H9 (cell line): ENCODE results near the gene INSM2. TPM values are rescaled to one million over a fixed set of nuclear protein-coding genes. Genes with fewer than 3 reads are reported as not detected.

ENCODE experiments used
- DNase-seq: peaks from one replicate; pipeline ENCODE4 v3.0.0-alpha.2; 2017
- H2AFZ ChIP-seq: one replicate; pipeline ENCODE4 v1.6.1; 2013; ENCODE audit warnings: mild to moderate bottlenecking, low read length, control low read depth, moderate library complexity
- H2AK5ac ChIP-seq: 2 replicates; pipeline ENCODE4 v1.6.1; 2013; ENCODE audit warnings: low read length, control low read depth, mixed read lengths; ENCODE audit not compliant: insufficient read length
- H2BK120ac ChIP-seq: one replicate; pipeline ENCODE4 v1.6.1; 2013; ENCODE audit warnings: low read depth, mild to moderate bottlenecking, low read length, control low read depth, inconsistent platforms; ENCODE audit not compliant: poor library complexity, severe bottlenecking
- H2BK12ac ChIP-seq: 2 replicates; pipeline ENCODE4 v1.6.1; 2013; ENCODE audit warnings: low read length, control low read depth, mixed read lengths, low read depth; ENCODE audit not compliant: insufficient read length
- H2BK15ac ChIP-seq: 2 replicates; pipeline ENCODE4 v1.6.1; 2013; ENCODE audit warnings: low read depth, low read length, control low read depth
- H2BK20ac ChIP-seq: one replicate; pipeline ENCODE4 v1.6.1; 2013; ENCODE audit warnings: low read depth, mild to moderate bottlenecking, low read length, control low read depth, inconsistent platforms; ENCODE audit not compliant: poor library complexity, severe bottlenecking
- H2BK5ac ChIP-seq: 2 replicates; pipeline ENCODE4 v1.6.1; 2013; ENCODE audit warnings: low read length, control low read depth, mixed read lengths; ENCODE audit not compliant: insufficient read length
- H3K14ac ChIP-seq: 2 replicates; pipeline ENCODE4 v1.6.1; 2013; ENCODE audit warnings: low read length, control low read depth; ENCODE audit not compliant: insufficient read depth
- H3K18ac ChIP-seq: 2 replicates; pipeline ENCODE4 v1.6.1; 2013; ENCODE audit warnings: low read depth, mild to moderate bottlenecking, mixed read lengths, low read length, control low read depth; ENCODE audit not compliant: insufficient read length
- H3K23ac ChIP-seq: 2 replicates; pipeline ENCODE4 v1.6.1; 2013; ENCODE audit warnings: low read length, control low read depth, mixed read lengths, low read depth; ENCODE audit not compliant: insufficient read length
- H3K23me2 ChIP-seq: 2 replicates; pipeline ENCODE4 v1.6.1; 2013; ENCODE audit warnings: low read depth, mild to moderate bottlenecking, mixed read lengths, low read length, control low read depth; ENCODE audit not compliant: insufficient read length, poor library complexity, severe bottlenecking
- H3K27ac ChIP-seq: 2 replicates; pipeline ENCODE4 v1.5.1; 2013; ENCODE audit warnings: low read length, control low read depth, mixed read lengths, low read depth; ENCODE audit not compliant: insufficient read length
- H3K27me3 ChIP-seq: 2 replicates; pipeline ENCODE4 v1.6.1; 2013; ENCODE audit warnings: low read length, control low read depth, inconsistent platforms; ENCODE audit not compliant: insufficient read depth
- H3K4ac ChIP-seq: 2 replicates; pipeline ENCODE4 v1.6.1; 2013; ENCODE audit warnings: low read depth, mild to moderate bottlenecking, control low read depth, inconsistent platforms, low read length, moderate library complexity
- H3K4me1 ChIP-seq: 2 replicates; pipeline ENCODE4 v1.6.1; 2013; ENCODE audit warnings: low read length, control low read depth, inconsistent platforms; ENCODE audit not compliant: insufficient read depth
- H3K4me2 ChIP-seq: 2 replicates; pipeline ENCODE4 v1.6.1; 2013; ENCODE audit warnings: low read length, control low read depth, mixed read lengths; ENCODE audit not compliant: insufficient read length, insufficient read depth
- H3K56ac ChIP-seq: 2 replicates; pipeline ENCODE4 v1.6.1; 2013; ENCODE audit warnings: low read depth, mild to moderate bottlenecking, mixed read lengths, low read length, control low read depth; ENCODE audit not compliant: insufficient read length
- H3K79me1 ChIP-seq: 2 replicates; pipeline ENCODE4 v1.6.1; 2013; ENCODE audit warnings: low read depth, mild to moderate bottlenecking, moderate library complexity, low read length, control low read depth, inconsistent platforms; ENCODE audit not compliant: insufficient read depth, poor library complexity, severe bottlenecking
- H3K79me2 ChIP-seq: 2 replicates; pipeline ENCODE4 v1.6.1; 2013; ENCODE audit warnings: low read length, control low read depth, inconsistent platforms; ENCODE audit not compliant: insufficient read depth
- H3K9ac ChIP-seq: 2 replicates; pipeline ENCODE4 v1.6.1; 2013; ENCODE audit warnings: low read length, control low read depth, mixed read lengths; ENCODE audit not compliant: insufficient read length; ENCODE audit errors: extremely low read depth
- H3K9me3 ChIP-seq: one replicate; pipeline ENCODE4 v1.6.1; 2013; ENCODE audit warnings: low read depth, low read length, inconsistent platforms; ENCODE audit not compliant: control insufficient read depth
- H3T11ph ChIP-seq: one replicate; pipeline ENCODE4 v1.6.1; 2013; ENCODE audit warnings: mild to moderate bottlenecking, low read length, control low read depth, inconsistent platforms
- H4K20me1 ChIP-seq: one replicate; pipeline ENCODE4 v1.6.1; 2013; ENCODE audit not compliant: control insufficient read depth, insufficient read length, insufficient read depth
- H4K5ac ChIP-seq: 2 replicates; pipeline ENCODE4 v1.6.1; 2013; ENCODE audit warnings: low read depth, mild to moderate bottlenecking, mixed read lengths, low read length, control low read depth; ENCODE audit not compliant: insufficient read length
- H4K8ac ChIP-seq: replicated peaks from 2 replicates; pipeline ENCODE4 v1.6.1; 2013; ENCODE audit warnings: low read length, control low read depth, mixed read lengths, low read depth; ENCODE audit not compliant: insufficient read length
- H4K91ac ChIP-seq: 2 replicates; pipeline ENCODE4 v1.6.1; 2013; ENCODE audit warnings: low read depth, mild to moderate bottlenecking, moderate library complexity, mixed read lengths, low read length, control low read depth; ENCODE audit not compliant: insufficient read length
- H3K27ac Mint-ChIP-seq, 3 experiments: 2 replicates in 2 of 3; 3 replicates in 1 of 3; pipeline ENCODE4 v1.8.0; 2020 to 2021; ENCODE audit warnings: mixed read lengths in 3 of 3, mild to moderate bottlenecking in 1 of 3, moderate library complexity in 1 of 3
- H3K27me3 Mint-ChIP-seq: 2 replicates; pipeline ENCODE4 v1.8.0; 2021; ENCODE audit warnings: low read depth, mild to moderate bottlenecking, moderate library complexity, mixed read lengths
- H3K36me3 Mint-ChIP-seq, 3 experiments: 2 replicates in 2 of 3; 3 replicates in 1 of 3; pipeline ENCODE4 v1.8.0; 2020 to 2021; ENCODE audit warnings: low read depth in 3 of 3, mixed read lengths in 3 of 3; ENCODE audit not compliant: insufficient read depth in 1 of 3
- H3K4me1 Mint-ChIP-seq, 2 experiments: 2 replicates each; pipeline ENCODE4 v1.8.0; 2020; ENCODE audit warnings: mixed read lengths in 2 of 2
- H3K4me3 Mint-ChIP-seq, 2 experiments: 2 replicates in 1 of 2; 3 replicates in 1 of 2; pipeline ENCODE4 v1.8.0; 2020 to 2021; ENCODE audit warnings: mild to moderate bottlenecking in 2 of 2, mixed read lengths in 2 of 2, moderate library complexity in 1 of 2
- H3K9me3 Mint-ChIP-seq, 2 experiments: 2 replicates in 1 of 2; 3 replicates in 1 of 2; pipeline ENCODE4 v1.8.0; 2020; ENCODE audit warnings: mild to moderate bottlenecking in 2 of 2, mixed read lengths in 2 of 2, moderate library complexity in 1 of 2
- WGBS: extraction: QIAGEN DNeasy Blood & Tissue Kit; methylation state at CpG from one replicate; pipeline ENCODE4 v1.1.7; 2013; ENCODE audit warnings: missing lambda C conversion rate, low lambda C conversion rate, mixed read lengths; ENCODE audit not compliant: insufficient read length; ENCODE audit errors: extremely low coverage; 5-methylcytosine and 5-hydroxymethylcytosine counted together
- total RNA-seq: library from RNA; stranded (reverse); gene quantifications from 2 replicates; pipeline ENCODE4 v1.2.1, GENCODE V29; 2021
- TF ChIP-seq, protein P1 (sequence below): fragments of 200-600 bp; sonication (generic); conservative IDR thresholded peaks from 3 replicates; pipeline ENCODE4 v1.8.0; 2021; ENCODE audit warnings: antibody characterized with exemption, mild to moderate bottlenecking

The INSM2 gene
- total RNA-seq, 1 experiment from 2014 or later = not detected

DNA sequence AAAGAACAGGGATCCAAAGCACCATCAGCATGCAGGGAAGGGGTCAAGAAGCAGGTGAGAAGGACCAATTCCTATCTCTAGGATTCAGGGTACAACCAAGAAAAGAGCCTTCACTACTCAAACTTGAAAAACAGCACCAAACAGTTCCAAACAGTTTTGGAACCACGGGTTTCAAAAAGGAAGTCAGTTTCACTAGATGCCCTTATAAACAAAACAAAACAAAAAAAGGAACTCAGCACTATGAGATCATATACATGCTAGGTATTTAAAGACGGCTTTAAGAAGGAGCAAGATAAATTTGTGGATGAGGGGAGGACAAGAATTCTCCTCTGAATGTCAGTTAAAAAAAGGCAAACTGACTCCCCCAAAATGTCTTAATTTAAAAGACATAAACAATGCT lies 6.0 kb downstream of the INSM2 start:
- Histone ChIP-seq H4K5ac (no peak overlapping the region), H3K9ac (no peak overlapping the region), H4K20me1 (no peaks in the 10 kb centered on the region), H2BK20ac (no peak overlapping the region), H3K23ac (no peak overlapping the region), H3K56ac (no peak overlapping the region), H3K18ac (no peak overlapping the region), H2BK15ac (no peak overlapping the region), H3K4me2 (no peak overlapping the region), H3K27me3 (peaks cover 10% of the 10 kb centered on the region), H4K91ac (no peak overlapping the region), H3K14ac (no peak overlapping the region), H2AK5ac (no peak overlapping the region), H2BK120ac (no peak overlapping the region), H2AFZ (no peak overlapping the region), H4K8ac (no peak overlapping the region), H2BK5ac (no peak overlapping the region), H3K79me1 (no peaks in the 10 kb centered on the region), H3T11ph (no peak overlapping the region), H3K4ac (no peak overlapping the region), H2BK12ac (no peak overlapping the region), H3K9me3 (no peaks in the 10 kb centered on the region), H3K4me1 (no peaks in the 10 kb centered on the region), H3K27ac (no peak overlapping the region), H3K79me2 (no peaks in the 10 kb centered on the region), H3K23me2 (peaks cover 5% of the 10 kb centered on the region)
- Mint-ChIP-seq H3K27ac (no peak overlapping the region), H3K27me3 (peaks cover 30% of the 10 kb centered on the region), H3K4me1 (peaks cover 5 to 6% of the 10 kb centered on the region in 2 experiments; a peak in 2 of 4 replicates), H3K4me3 (no peak overlapping the region), H3K36me3 (no peaks in the 10 kb centered on the region), H3K9me3 (no peaks in the 10 kb centered on the region)
- DNase-seq = no peak
- TF ChIP-seq, protein P1, sequence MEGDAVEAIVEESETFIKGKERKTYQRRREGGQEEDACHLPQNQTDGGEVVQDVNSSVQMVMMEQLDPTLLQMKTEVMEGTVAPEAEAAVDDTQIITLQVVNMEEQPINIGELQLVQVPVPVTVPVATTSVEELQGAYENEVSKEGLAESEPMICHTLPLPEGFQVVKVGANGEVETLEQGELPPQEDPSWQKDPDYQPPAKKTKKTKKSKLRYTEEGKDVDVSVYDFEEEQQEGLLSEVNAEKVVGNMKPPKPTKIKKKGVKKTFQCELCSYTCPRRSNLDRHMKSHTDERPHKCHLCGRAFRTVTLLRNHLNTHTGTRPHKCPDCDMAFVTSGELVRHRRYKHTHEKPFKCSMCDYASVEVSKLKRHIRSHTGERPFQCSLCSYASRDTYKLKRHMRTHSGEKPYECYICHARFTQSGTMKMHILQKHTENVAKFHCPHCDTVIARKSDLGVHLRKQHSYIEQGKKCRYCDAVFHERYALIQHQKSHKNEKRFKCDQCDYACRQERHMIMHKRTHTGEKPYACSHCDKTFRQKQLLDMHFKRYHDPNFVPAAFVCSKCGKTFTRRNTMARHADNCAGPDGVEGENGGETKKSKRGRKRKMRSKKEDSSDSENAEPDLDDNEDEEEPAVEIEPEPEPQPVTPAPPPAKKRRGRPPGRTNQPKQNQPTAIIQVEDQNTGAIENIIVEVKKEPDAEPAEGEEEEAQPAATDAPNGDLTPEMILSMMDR = no peak
- no CpG with 5 or more reads among the region's 2 CpGs for WGBS
